ENCODE measurements around the gene GFPT1. TPM values are rescaled to one million over a fixed set of nuclear protein-coding genes. Genes with fewer than 3 reads are reported as not detected.

The GFPT1 gene
- total RNA-seq, 1 donor from 2014 or later = 126 TPM

GRCh38 chr2:69434753-69435152 is 47.7 kb upstream of the GFPT1 start:
- Histone ChIP-seq H3K36me3 (ENCODE audit: insufficient read depth, low read length) (peaks cover 4% of the 10 kb centered on the region), H3K27ac (ENCODE audit: low read depth, low read length) (no peak overlapping the region), H4K20me1 (ENCODE audit: insufficient read depth, low read length) (no peaks in the 10 kb centered on the region), H3K9me3 (ENCODE audit: insufficient read depth, low read depth, low read length) (no peaks in the 10 kb centered on the region), H3K4me1 (ENCODE audit: insufficient read depth, low read length) (peaks cover 8% of the 10 kb centered on the region), H3K27me3 (ENCODE audit: insufficient read depth, low read length) (no peaks in the 10 kb centered on the region), H3K4me2 (ENCODE audit: low read length) (no peak overlapping the region), H3K79me2 (ENCODE audit: insufficient read depth, low read length) (peaks cover 26% of the 10 kb centered on the region), H3K9ac (ENCODE audit: low read length) (no peak overlapping the region), H2AFZ (ENCODE audit: low read depth, low read length) (no peak overlapping the region), H3K4me3 (ENCODE audit: insufficient read depth, low read depth, low read length) (no peak overlapping the region)
- peaks cover 2% of the 10 kb centered on the region for H3K36me3 Mint-ChIP-seq (ENCODE audit: low read depth, unreplicated experiment)
- H3K27me3 Mint-ChIP-seq (ENCODE audit: low read depth, unreplicated experiment) = no peaks in the 10 kb centered on the region
- no peak for FAIRE-seq
- TF ChIP-seq EZH2 (IDR thresholded peaks at IDR 0.05; ENCODE audit: insufficient read depth, low read length) (no peak), CTCF (IDR thresholded peaks at IDR 0.05; ENCODE audit: insufficient read depth, low read depth, low read length) (no peak)
- no peak overlapping the region for H3K27ac Mint-ChIP-seq (ENCODE audit: unreplicated experiment)
- no peaks in the 10 kb centered on the region for H3K9me3 Mint-ChIP-seq (ENCODE audit: unreplicated experiment)
- H3K4me1 Mint-ChIP-seq (ENCODE audit: low read depth, unreplicated experiment) = peaks cover 20% of the 10 kb centered on the region
- no peak for DNase-seq (ENCODE audit: low read depth)
- no peak overlapping the region for H3K4me3 Mint-ChIP-seq (ENCODE audit: unreplicated experiment)

- no peaks in the 10 kb centered on the region for H3K9me3 ChIP-seq (ENCODE audit: insufficient read depth, low read depth, low read length)
- peaks cover 16% of the 10 kb centered on the region for H3K36me3 ChIP-seq (ENCODE audit: insufficient read depth, low read length)
- no peaks in the 10 kb centered on the region for H4K20me1 ChIP-seq (ENCODE audit: insufficient read depth, low read length)
- Mint-ChIP-seq H3K36me3 (ENCODE audit: low read depth, unreplicated experiment) (peaks cover 2% of the 10 kb centered on the region), H3K4me3 (ENCODE audit: unreplicated experiment) (no peak overlapping the region), H3K27ac (ENCODE audit: unreplicated experiment) (no peak overlapping the region), H3K4me1 (ENCODE audit: low read depth, unreplicated experiment) (peaks cover 3% of the 10 kb centered on the region), H3K27me3 (ENCODE audit: low read depth, unreplicated experiment) (no peaks in the 10 kb centered on the region), H3K9me3 (ENCODE audit: unreplicated experiment) (no peaks in the 10 kb centered on the region)
- TF ChIP-seq EZH2 (IDR thresholded peaks at IDR 0.05; ENCODE audit: insufficient read depth, low read length) = no peak
- no peak for TF ChIP-seq CTCF (IDR thresholded peaks at IDR 0.05; ENCODE audit: insufficient read depth, low read depth, low read length)
- no peaks in the 10 kb centered on the region for H3K4me1 ChIP-seq (ENCODE audit: insufficient read depth, low read length)
- no peak overlapping the region for H2AFZ ChIP-seq (ENCODE audit: low read depth, low read length)
- H3K4me3 ChIP-seq (ENCODE audit: insufficient read depth, low read depth, low read length) = no peak overlapping the region
- peaks cover 3% of the 10 kb centered on the region for H3K79me2 ChIP-seq (ENCODE audit: insufficient read depth, low read length)
- H3K27ac ChIP-seq (ENCODE audit: low read depth, low read length) = no peak overlapping the region
- H3K27me3 ChIP-seq (ENCODE audit: insufficient read depth, low read length) = no peaks in the 10 kb centered on the region
- H3K9ac ChIP-seq (ENCODE audit: low read length) = no peak overlapping the region
- no peak overlapping the region for H3K4me2 ChIP-seq (ENCODE audit: low read length)
- DNase-seq (ENCODE audit: low read depth) (no peak), FAIRE-seq (no peak)
Measured at GRCh38 chr2:69429491-69430183, 42.6 kb upstream of the GFPT1 start.

- no peak overlapping the region for H3K27ac Mint-ChIP-seq (ENCODE audit: unreplicated experiment)
Measured at GRCh38 chr2:69428981-69429380, 42.0 kb upstream of the GFPT1 start.

More at GRCh38 chr2:69428981-69429380, 42.0 kb upstream of the GFPT1 start:
- H3K9me3 ChIP-seq (ENCODE audit: insufficient read depth, low read depth, low read length) = no peaks in the 10 kb centered on the region
- no peak overlapping the region for H3K9ac ChIP-seq (ENCODE audit: low read length)
- H3K36me3 ChIP-seq (ENCODE audit: insufficient read depth, low read length) = peaks cover 16% of the 10 kb centered on the region
- H3K27me3 Mint-ChIP-seq (ENCODE audit: low read depth, unreplicated experiment) = no peaks in the 10 kb centered on the region
- H3K27ac ChIP-seq (ENCODE audit: low read depth, low read length) = no peak overlapping the region
- peaks cover 3% of the 10 kb centered on the region for H3K4me1 Mint-ChIP-seq (ENCODE audit: low read depth, unreplicated experiment)
- DNase-seq (ENCODE audit: low read depth) (no peak), FAIRE-seq (no peak)
- no peaks in the 10 kb centered on the region for H4K20me1 ChIP-seq (ENCODE audit: insufficient read depth, low read length)
- H3K4me3 ChIP-seq (ENCODE audit: insufficient read depth, low read depth, low read length) = no peak overlapping the region
- H3K4me1 ChIP-seq (ENCODE audit: insufficient read depth, low read length) = no peaks in the 10 kb centered on the region
- H3K9me3 Mint-ChIP-seq (ENCODE audit: unreplicated experiment) = no peaks in the 10 kb centered on the region
- H2AFZ ChIP-seq (ENCODE audit: low read depth, low read length) = no peak overlapping the region
- H3K36me3 Mint-ChIP-seq (ENCODE audit: low read depth, unreplicated experiment) = peaks cover 2% of the 10 kb centered on the region
- no peaks in the 10 kb centered on the region for H3K79me2 ChIP-seq (ENCODE audit: insufficient read depth, low read length)
- H3K4me2 ChIP-seq (ENCODE audit: low read length) = no peak overlapping the region
- no peak overlapping the region for H3K4me3 Mint-ChIP-seq (ENCODE audit: unreplicated experiment)
- no peak for TF ChIP-seq EZH2 (IDR thresholded peaks at IDR 0.05; ENCODE audit: insufficient read depth, low read length)
- TF ChIP-seq CTCF (IDR thresholded peaks at IDR 0.05; ENCODE audit: insufficient read depth, low read depth, low read length) = no peak
- no peaks in the 10 kb centered on the region for H3K27me3 ChIP-seq (ENCODE audit: insufficient read depth, low read length)

Data from astrocyte (in vitro differentiated cells and primary cell).